HUES64 (cell line): ENCODE measurements around the gene HAPLN1. TPM values are rescaled to one million over a fixed set of nuclear protein-coding genes. Genes with fewer than 3 reads are reported as not detected.

Experiments
- H3K27ac ChIP-seq: 2 replicates; pipeline ENCODE4 v1.7.0; 2013; ENCODE audit warnings: low read depth, low read length, inconsistent platforms
- H3K27me3 ChIP-seq: 2 replicates; pipeline ENCODE4 v1.6.1; 2013; ENCODE audit warnings: mild to moderate bottlenecking, low read length; ENCODE audit not compliant: insufficient read depth
- H3K36me3 ChIP-seq: 2 replicates; pipeline ENCODE4 v1.6.1; 2013; ENCODE audit warnings: mild to moderate bottlenecking, low read length; ENCODE audit not compliant: insufficient read depth
- H3K4me1 ChIP-seq: 2 replicates; pipeline ENCODE4 v1.6.1; 2013; ENCODE audit warnings: mild to moderate bottlenecking, low read length, moderate library complexity; ENCODE audit not compliant: insufficient read depth
- H3K4me3 ChIP-seq: 2 replicates; pipeline ENCODE4 v1.5.1; 2013; ENCODE audit warnings: mild to moderate bottlenecking, low read length, moderate library complexity
- H3K9ac ChIP-seq: 2 replicates; pipeline ENCODE4 v1.6.1; 2013; ENCODE audit warnings: mild to moderate bottlenecking, low read depth, low read length
- H3K9me3 ChIP-seq: 2 replicates; pipeline ENCODE4 v1.6.1; 2013; ENCODE audit warnings: low read depth, low read length; ENCODE audit not compliant: insufficient read depth
- WGBS: fragments of 150-250, 120-280 bp; methylation state at CpG from one replicate; pipeline ENCODE4 v1.1.7; 2013; ENCODE audit warnings: missing lambda C conversion rate; 5-methylcytosine and 5-hydroxymethylcytosine counted together
- polyA plus RNA-seq, 2 experiments: library from polyadenylated mRNA; stranded (reverse); fragments of 50-300 nt; gene quantifications; one replicate each; pipeline ENCODE4 v1.2.3, GENCODE V29; 2013

The HAPLN1 gene
- polyA plus RNA-seq (2013, experiment 1 of 2) = 14.2 TPM
- polyA plus RNA-seq (2013, experiment 2 of 2) = 15.3 TPM

DNA sequence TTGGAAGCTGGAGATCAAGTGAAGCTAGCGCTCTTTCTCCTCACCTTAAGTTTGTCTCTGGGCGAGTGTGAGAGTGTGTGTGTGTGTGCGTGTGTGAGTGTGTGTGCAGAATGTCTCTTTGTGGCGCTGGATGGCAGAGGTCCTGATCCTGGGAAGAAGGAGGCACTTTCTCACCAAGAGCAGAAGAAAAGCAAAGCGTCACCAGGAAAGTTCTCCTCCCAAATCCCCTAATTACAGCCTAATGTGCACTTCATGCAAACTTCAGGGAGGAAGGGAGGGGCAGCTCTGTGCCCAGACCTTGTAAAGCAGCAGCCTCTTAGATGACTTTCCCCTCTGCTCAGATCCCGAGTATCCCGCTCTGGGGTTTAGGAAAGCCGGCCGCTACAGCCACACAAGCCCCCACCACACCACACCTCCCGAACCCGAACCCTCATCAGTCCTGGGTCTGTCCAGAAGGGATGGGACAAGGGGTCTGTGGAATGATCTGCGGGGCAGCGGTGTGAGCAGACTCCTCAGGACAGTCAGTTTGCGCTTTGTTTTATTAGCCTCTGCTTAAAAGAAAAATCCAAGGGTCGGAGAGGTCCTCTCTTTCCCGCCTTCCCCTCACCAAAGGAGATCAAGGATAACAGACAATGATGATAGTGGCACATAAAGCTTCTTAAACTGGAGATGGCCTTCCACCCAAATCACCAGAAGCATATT, at the start of gene HAPLN1:
Gene HAPLN1, minus strand, starts transcription at position 20 of the 702 bp plus-strand sequence. CDS start 47,332 bp downstream, outside the sequence.
- Histone ChIP-seq H3K27ac (no peak within 1 kb of the TSS), H3K9ac (peak within 1 kb of the TSS; percentile 87), H3K4me3 (peak within 1 kb of the TSS; percentile 75), H3K4me1 (peaks cover 35% of the 10 kb centered on the region), H3K9me3 (no peaks in the 10 kb centered on the region), H3K36me3 (no peaks in the 10 kb centered on the region), H3K27me3 (peaks cover 7% of the 10 kb centered on the region; the same call in 1 of the 2 replicates)
- 27% methylated on average over 15 of the region's 16 CpGs for WGBS

DNA sequence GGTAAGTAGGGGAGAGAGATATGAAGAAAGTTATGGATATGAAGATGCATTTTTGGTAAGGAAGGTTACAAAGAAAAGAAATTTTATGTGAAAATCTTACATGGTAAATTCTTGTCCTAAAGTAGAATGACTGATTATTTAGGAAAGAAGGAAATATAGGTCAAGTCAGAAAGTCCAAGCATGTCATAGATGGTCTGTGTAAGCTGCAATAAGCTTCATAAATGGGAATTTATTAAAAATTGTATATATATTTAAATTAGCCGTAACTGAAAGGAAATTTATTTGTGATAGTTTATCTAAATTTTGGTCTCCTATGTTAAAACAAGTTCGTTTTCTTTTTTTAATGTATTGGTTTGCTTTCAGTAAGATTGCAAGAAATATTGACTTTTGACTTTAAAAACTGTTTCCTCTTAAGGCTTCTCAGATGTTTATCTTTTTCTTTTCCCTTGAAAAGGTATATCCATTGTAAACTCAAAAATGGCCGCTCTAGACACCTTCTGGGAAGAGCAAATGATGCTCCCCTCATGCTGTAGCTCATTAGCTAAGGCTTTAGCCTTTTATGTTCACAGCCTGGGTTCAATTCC, 46.8 kb upstream of the HAPLN1 start:
- WGBS = 76% methylated on average over 3 of the region's 3 CpGs
- H3K9me3 ChIP-seq = peaks cover 59% of the 10 kb centered on the region
- H3K27me3 ChIP-seq = no peaks in the 10 kb centered on the region
- H3K27ac ChIP-seq = no peak overlapping the region
- no peak overlapping the region for H3K9ac ChIP-seq
- no peaks in the 10 kb centered on the region for H3K36me3 ChIP-seq
- H3K4me1 ChIP-seq = no peaks in the 10 kb centered on the region
- no peak overlapping the region for H3K4me3 ChIP-seq

DNA sequence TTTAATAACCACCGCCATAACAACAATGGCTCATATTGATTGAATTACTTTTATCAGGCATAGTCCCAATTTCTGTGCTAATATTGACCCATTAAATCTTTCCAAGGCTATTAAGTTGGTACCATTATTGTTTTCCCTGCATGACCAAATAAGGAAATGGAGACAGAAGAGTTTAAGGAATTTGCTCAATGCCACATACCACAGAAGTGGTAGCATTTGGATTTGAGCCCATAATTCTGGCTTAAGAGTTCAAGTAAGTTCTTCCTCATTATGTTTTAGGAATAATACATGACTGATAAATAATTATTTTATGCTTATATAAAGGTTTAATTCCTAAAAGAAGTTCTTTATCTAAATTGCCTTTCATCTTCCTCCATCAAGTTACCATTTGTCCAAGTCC, 43.4 kb upstream of the HAPLN1 start:
- H3K4me3 ChIP-seq = no peak overlapping the region
- no peak overlapping the region for H3K9ac ChIP-seq
- no peaks in the 10 kb centered on the region for H3K36me3 ChIP-seq
- H3K9me3 ChIP-seq = peaks cover 49% of the 10 kb centered on the region
- H3K27me3 ChIP-seq = no peaks in the 10 kb centered on the region
- no peaks in the 10 kb centered on the region for H3K4me1 ChIP-seq
- WGBS = 100% methylated on average over 1 of the region's 1 CpG
- H3K27ac ChIP-seq = no peak overlapping the region

DNA sequence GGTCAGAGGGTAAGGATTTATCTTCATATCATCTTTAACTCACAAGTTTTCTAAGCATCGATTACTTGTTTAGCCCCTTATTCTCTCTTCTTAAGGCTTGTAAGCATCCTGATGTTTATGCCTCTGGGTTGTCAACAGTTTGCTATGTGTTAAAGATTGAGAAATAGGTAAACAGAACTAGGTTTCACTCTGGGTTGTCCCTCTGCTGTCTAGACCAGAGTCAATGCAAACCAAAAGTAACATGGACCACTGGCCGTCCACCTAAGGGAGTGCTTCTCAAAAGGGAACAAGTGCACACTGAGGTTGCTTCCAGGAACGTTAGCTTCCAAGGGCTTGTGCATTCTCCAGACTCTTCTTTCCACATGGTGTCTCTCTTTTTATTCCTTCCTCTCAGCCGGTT, 39.9 kb upstream of the HAPLN1 start:
- Histone ChIP-seq H3K27ac (no peak overlapping the region), H3K27me3 (no peaks in the 10 kb centered on the region), H3K9ac (no peak overlapping the region), H3K4me1 (no peaks in the 10 kb centered on the region), H3K4me3 (no peak overlapping the region), H3K9me3 (peaks cover 13% of the 10 kb centered on the region), H3K36me3 (no peaks in the 10 kb centered on the region)
- 89% methylated on average over 3 of the region's 4 CpGs for WGBS

DNA sequence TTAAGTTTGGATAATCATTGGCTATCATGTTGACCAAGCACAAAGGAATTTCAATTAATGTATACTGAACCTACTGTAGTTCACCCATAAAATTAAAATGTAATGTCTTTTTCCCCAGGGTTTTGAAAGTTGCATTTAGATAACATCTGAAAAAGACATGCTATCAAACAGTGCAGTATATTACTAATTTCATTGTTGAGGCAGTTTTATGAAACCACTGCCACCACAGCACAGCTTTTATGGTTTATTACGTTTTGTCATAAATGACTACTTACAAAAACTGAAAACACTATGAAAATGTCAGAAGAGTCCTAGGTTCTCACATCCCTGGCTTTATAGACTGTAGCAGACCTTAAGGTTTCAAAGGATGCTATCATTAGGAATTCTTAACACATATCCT, 32.0 kb upstream of the HAPLN1 start:
- Histone ChIP-seq H3K36me3 (no peaks in the 10 kb centered on the region), H3K4me1 (no peaks in the 10 kb centered on the region), H3K4me3 (no peak overlapping the region), H3K27me3 (no peaks in the 10 kb centered on the region), H3K9me3 (peaks cover 7% of the 10 kb centered on the region; the same call in 1 of the 2 replicates), H3K9ac (no peak overlapping the region), H3K27ac (no peak overlapping the region)
- WGBS = 100% methylated on average over 1 of the region's 1 CpG

DNA sequence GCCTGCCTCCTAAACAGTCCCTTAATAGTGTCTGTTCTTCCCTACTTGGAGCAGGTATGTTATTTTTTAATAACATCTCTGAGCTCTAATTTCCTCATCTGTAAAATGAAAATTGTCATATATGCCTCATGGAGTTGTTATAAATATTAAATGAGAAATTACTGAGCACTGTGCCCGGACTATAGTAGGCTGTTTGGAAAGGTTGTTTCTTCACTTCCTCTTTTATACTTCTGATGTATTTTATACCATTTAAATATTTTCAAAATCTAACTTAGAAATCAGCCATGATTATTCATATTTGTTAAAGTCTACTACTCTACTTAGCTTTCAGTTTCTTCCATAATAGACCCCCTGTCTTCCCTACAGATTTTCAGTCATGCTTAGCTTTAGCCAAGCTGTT, 30.5 kb upstream of the HAPLN1 start:
- H3K4me3 ChIP-seq = no peak overlapping the region
- H3K9me3 ChIP-seq = peaks cover 7% of the 10 kb centered on the region; the same call in 1 of the 2 replicates
- no peaks in the 10 kb centered on the region for H3K4me1 ChIP-seq
- H3K36me3 ChIP-seq = no peaks in the 10 kb centered on the region
- WGBS = no CpG with 5 or more reads among the region's 1 CpG
- H3K27me3 ChIP-seq = no peaks in the 10 kb centered on the region
- no peak overlapping the region for H3K27ac ChIP-seq
- H3K9ac ChIP-seq = no peak overlapping the region

DNA sequence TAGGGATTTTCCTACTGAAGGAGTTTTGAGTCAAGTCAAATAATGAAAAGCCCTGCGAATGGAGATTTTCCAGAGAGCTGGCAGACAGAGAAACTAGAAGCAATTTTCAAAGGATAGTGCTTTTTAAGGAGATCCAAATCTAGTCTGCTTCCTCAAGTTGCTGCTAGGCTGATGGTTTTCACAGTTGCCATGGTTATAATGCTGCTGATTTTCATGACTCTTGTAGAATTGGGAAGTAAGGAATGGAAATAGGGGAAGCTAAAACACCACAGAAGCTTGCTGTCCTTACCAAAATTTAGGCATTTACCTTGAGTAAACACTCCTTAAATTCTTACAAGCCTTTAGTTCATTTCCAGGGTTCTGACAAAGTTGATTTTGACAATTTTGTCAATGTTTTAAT, 30.1 kb upstream of the HAPLN1 start:
- Histone ChIP-seq H3K27me3 (no peaks in the 10 kb centered on the region), H3K4me3 (no peak overlapping the region), H3K9ac (no peak overlapping the region), H3K27ac (no peak overlapping the region), H3K36me3 (no peaks in the 10 kb centered on the region), H3K4me1 (no peaks in the 10 kb centered on the region), H3K9me3 (peaks cover 7% of the 10 kb centered on the region; the same call in 1 of the 2 replicates)
- 91% methylated on average over 1 of the region's 1 CpG for WGBS

DNA sequence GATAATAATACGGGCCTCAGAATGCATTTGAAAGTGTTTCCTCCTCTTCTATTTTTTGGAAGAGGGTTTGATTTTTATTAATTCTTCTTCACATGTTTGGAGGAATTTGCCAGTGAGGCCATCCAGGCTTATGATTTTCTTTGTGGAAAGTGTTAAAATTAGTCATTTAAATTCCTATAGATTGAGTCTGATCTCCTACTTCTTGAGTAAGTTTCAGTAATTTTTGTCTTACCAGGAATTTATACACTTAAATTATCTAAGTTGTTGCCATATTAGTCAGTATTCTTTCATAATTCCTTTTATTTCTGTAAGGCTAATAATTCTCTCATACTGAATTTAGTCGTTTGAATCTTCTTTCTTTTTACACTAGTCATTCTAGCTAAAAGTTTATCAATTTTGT, 25.2 kb upstream of the HAPLN1 start:
- Histone ChIP-seq H3K9me3 (peaks cover 4% of the 10 kb centered on the region; the same call in 1 of the 2 replicates), H3K4me3 (no peak overlapping the region), H3K4me1 (no peaks in the 10 kb centered on the region), H3K27ac (no peak overlapping the region), H3K36me3 (no peaks in the 10 kb centered on the region), H3K9ac (no peak overlapping the region), H3K27me3 (no peaks in the 10 kb centered on the region)
- 100% methylated on average over 1 of the region's 2 CpGs for WGBS

DNA sequence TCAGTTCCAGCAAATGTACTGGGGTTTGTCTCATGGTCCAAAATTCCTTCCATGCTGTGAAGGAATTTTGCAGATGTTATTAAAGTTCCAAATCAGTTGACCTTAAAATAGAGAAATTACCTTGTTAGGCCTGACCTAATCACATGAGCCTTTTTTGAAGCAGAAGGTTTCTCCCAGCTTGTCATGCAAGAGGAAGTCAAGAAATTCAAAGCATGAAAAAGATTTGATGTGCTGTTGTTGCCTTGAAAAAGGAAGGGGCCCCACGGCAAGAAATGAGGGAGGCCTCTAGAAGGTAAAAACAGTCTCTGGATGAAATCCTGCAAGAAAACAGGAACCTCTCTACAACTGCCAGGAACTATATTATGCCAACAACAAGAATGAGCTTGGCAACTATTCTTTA, 24.2 kb upstream of the HAPLN1 start:
- no peaks in the 10 kb centered on the region for H3K9me3 ChIP-seq
- no peaks in the 10 kb centered on the region for H3K4me1 ChIP-seq
- WGBS = 93% methylated on average over 1 of the region's 1 CpG
- no peaks in the 10 kb centered on the region for H3K27me3 ChIP-seq
- H3K27ac ChIP-seq = no peak overlapping the region
- no peak overlapping the region for H3K9ac ChIP-seq
- no peaks in the 10 kb centered on the region for H3K36me3 ChIP-seq
- H3K4me3 ChIP-seq = no peak overlapping the region

DNA sequence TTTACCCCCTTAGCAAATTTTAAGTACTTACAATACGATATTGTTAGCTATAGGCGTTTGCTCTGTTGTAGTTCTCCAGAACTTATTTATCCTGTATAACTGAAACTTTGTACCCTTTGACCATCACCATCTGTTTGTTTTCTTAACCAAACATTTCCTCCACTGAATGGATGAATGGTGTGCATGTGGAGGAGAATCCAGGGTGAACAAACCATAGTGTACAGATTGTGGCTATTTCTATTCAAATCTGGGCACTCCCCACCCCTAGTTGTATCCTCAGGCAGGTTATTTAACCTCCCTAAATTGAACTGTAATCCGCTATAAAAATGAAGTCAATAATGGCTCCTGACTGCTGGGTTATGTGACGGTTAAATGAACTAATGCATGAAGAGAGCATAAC, 21.4 kb upstream of the HAPLN1 start:
- Histone ChIP-seq H3K4me1 (no peaks in the 10 kb centered on the region), H3K9ac (no peak overlapping the region), H3K9me3 (no peaks in the 10 kb centered on the region), H3K4me3 (no peak overlapping the region), H3K36me3 (no peaks in the 10 kb centered on the region), H3K27me3 (no peaks in the 10 kb centered on the region), H3K27ac (no peak overlapping the region)
- 100% methylated on average over 4 of the region's 4 CpGs for WGBS

DNA sequence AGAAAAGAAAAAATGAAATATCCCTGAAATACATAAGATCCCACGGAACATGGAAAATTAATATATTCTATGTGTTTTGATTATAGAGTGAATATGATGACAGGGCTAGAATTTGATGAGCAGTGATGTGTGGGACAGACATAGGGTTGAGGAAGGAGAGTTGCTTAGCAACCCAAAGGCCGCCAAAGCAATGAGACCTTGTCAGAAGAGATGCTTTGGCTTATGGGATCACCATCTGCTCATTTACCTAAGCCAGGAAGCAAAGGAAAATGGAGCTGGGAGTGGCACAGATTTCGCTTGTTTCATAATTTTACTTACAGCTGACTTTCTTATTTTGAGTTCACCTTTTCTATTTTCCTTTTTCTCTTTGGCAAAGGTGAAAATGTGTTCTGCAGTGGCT, 20.9 kb upstream of the HAPLN1 start:
- Histone ChIP-seq H3K9me3 (no peaks in the 10 kb centered on the region), H3K36me3 (no peaks in the 10 kb centered on the region)
- WGBS = 94% methylated on average over 3 of the region's 3 CpGs

More for the DNA sequence above, 20.9 kb upstream of the HAPLN1 start:
- Histone ChIP-seq H3K4me1 (no peaks in the 10 kb centered on the region), H3K9ac (no peak overlapping the region), H3K27me3 (no peaks in the 10 kb centered on the region), H3K4me3 (no peak overlapping the region), H3K27ac (no peak overlapping the region)
